GM12878 (cell line): ENCODE measurements around the gene TCF25. TPM values are rescaled to one million over a fixed set of nuclear protein-coding genes. Genes with fewer than 3 reads are reported as not detected.

ENCODE experiments used
- ATAC-seq: fragments of 200-7000 bp; cut with Tn5 transposase; 3 replicates; pipeline ENCODE4 v1.9.1; 2020; ENCODE audit warnings: mild to moderate bottlenecking, moderate library complexity
- BruUV-seq: library from RNA; stranded (reverse); fragments of 400-500 nt; replicated peaks from 2 replicates; lab custom pipeline; 2021; lab: Mats Ljungman, UMichigan
- CTCF ChIA-PET: fragments of 300-600 bp; sonication (Branson Sonifier 250); formaldehyde crosslinking; extraction: SDS; loops from one replicate; lab custom pipeline; 2021; ENCODE audit warnings: inconsistent platforms; lab: Yijun Ruan, JAX
- POLR2A ChIA-PET: fragments of 350-600 bp; formaldehyde crosslinking; extraction: SDS; loops from one replicate; lab custom pipeline; 2021; ENCODE audit warnings: inconsistent platforms; lab: Charles Lee
- RAD21 ChIA-PET: fragments of 300-600 bp; sonication (Branson Sonifier 250); formaldehyde crosslinking; loops from one replicate; lab custom pipeline; 2023; ENCODE audit warnings: antibody characterized with exemption; ENCODE audit not compliant: unreplicated experiment; lab: Charles Lee
- SMC1A ChIA-PET: fragments of 300-600 bp; sonication (Branson Sonifier 250); formaldehyde crosslinking; loops from one replicate; lab custom pipeline; 2023; ENCODE audit not compliant: unreplicated experiment, uncharacterized antibody; lab: Charles Lee
- DNase-seq: peaks from one replicate; pipeline ENCODE4 v3.0.0-alpha.2; 2011; ENCODE audit warnings: low read depth, low spot score
- FAIRE-seq: peaks from 3 replicates; lab custom pipeline; 2011; peaks lifted over from hg19 to GRCh38; lab: Jason Lieb, UNC
- H2AFZ ChIP-seq: 2 replicates; pipeline ENCODE4 v1.6.0; 2011; ENCODE audit warnings: low read depth, low read length, control low read depth; ENCODE audit not compliant: control insufficient read depth
- H3K27ac ChIP-seq: 2 replicates; pipeline ENCODE4 v1.5.1; 2011; ENCODE audit warnings: control low read depth; ENCODE audit not compliant: control insufficient read depth, insufficient read depth
- H3K27me3 ChIP-seq, 2 experiments: replicated peaks in 1 of 2; 2 replicates each; pipeline versions ENCODE4 v1.6.0 to v1.6.1; 2011; ENCODE audit warnings: low read length in 1 of 2; ENCODE audit not compliant: control insufficient read depth in 2 of 2, insufficient read depth in 2 of 2
- H3K36me3 ChIP-seq, 2 experiments: 2 replicates each; pipeline ENCODE4 v1.5.1; 2011; ENCODE audit warnings: low read length in 1 of 2; ENCODE audit not compliant: control insufficient read depth in 2 of 2, insufficient read depth in 2 of 2
- H3K4me1 ChIP-seq: 2 replicates; pipeline ENCODE4 v1.6.1; 2011; ENCODE audit warnings: mild to moderate bottlenecking, low read length, moderate library complexity, mixed read lengths; ENCODE audit not compliant: control insufficient read depth, insufficient read depth
- H3K4me2 ChIP-seq: 2 replicates; pipeline ENCODE4 v1.6.0; 2011; ENCODE audit warnings: control low read depth; ENCODE audit not compliant: control insufficient read depth, insufficient read depth
- H3K4me3 ChIP-seq: fragments of 200-600 bp; sonication (generic); 2 replicates; pipeline ENCODE4 v1.5.1; 2016
- H3K79me2 ChIP-seq: 2 replicates; pipeline ENCODE4 v1.6.0; 2011; ENCODE audit warnings: low read length; ENCODE audit not compliant: control insufficient read depth, insufficient read depth
- H3K9ac ChIP-seq: 2 replicates; pipeline ENCODE4 v1.8.0; 2011; ENCODE audit warnings: low read length, control low read depth, mixed read lengths; ENCODE audit not compliant: control insufficient read depth, insufficient read depth
- H3K9me3 ChIP-seq: replicated peaks from 3 replicates; pipeline ENCODE4 v1.5.1; 2011; ENCODE audit warnings: mild to moderate bottlenecking, low read length; ENCODE audit not compliant: control insufficient read depth, insufficient read depth
- H4K20me1 ChIP-seq: 2 replicates; pipeline ENCODE4 v1.6.0; 2011; ENCODE audit not compliant: control insufficient read depth, insufficient read depth
- CHD1 ChIP-seq: IDR thresholded peaks from 2 replicates; pipeline ENCODE4 v1.6.1; 2012; ENCODE audit warnings: low read depth, low read length, improper control_type of control experiment
- CREM ChIP-seq: IDR thresholded peaks from 2 replicates; pipeline ENCODE4 v1.6.1; 2014; ENCODE audit warnings: antibody characterized with exemption, low read depth
- MYB ChIP-seq: fragments of 150-350 bp; IDR thresholded peaks from 2 replicates; pipeline ENCODE4 v1.6.1; 2014; ENCODE audit warnings: mild to moderate bottlenecking, low read depth, low read length, borderline replicate concordance
- PKNOX1 ChIP-seq: fragments of 450-650 bp; IDR thresholded peaks from 2 replicates; pipeline ENCODE4 v1.6.1; 2016; ENCODE audit warnings: mild to moderate bottlenecking
- STAT1 ChIP-seq: fragments of 450-650 bp; conservative IDR thresholded peaks from 2 replicates; pipeline ENCODE4 v1.6.1; 2014; ENCODE audit warnings: antibody characterized with exemption, mild to moderate bottlenecking
- TBL1XR1 ChIP-seq: IDR thresholded peaks from 2 replicates; pipeline ENCODE4 v1.6.1; 2012; ENCODE audit warnings: low read depth, low read length, improper control_type of control experiment
- ZBTB33 ChIP-seq: fragments of 450-650 bp; IDR thresholded peaks from 2 replicates; pipeline ENCODE4 v1.6.1; 2017; ENCODE audit warnings: mild to moderate bottlenecking
- WGBS: methylation state at CpG from one replicate; pipeline ENCODE4 v1.1.6; 2016; ENCODE audit warnings: low lambda C conversion rate; ENCODE audit not compliant: insufficient replicate concordance, insufficient coverage; ENCODE audit errors: missing lambda C conversion rate; 5-methylcytosine and 5-hydroxymethylcytosine counted together
- in situ Hi-C: fragments of 300-500 bp; cut with MboI; formaldehyde crosslinking; loops from 9 replicates; pipeline ENCODE4 v1.14.3; 2018; ENCODE audit warnings: mixed read lengths
- intact Hi-C: fragments of 100-400 bp; cut with micrococcal nuclease; formaldehyde crosslinking; loops from one replicate; pipeline ENCODE4 v1.14.2; 2022; ENCODE audit not compliant: unreplicated experiment
- polyA plus RNA-seq, 11 experiments: library from polyadenylated mRNA; depleted of rRNA in 4 of 11; unstranded in 6 of 11; stranded (reverse) in 5 of 11; fragments of >200 nt; fragmentation: Nextera tagmentation in 4 of 11; fragmentation: Illumina TruSeq in 1 of 11; extraction: Ambion mirVana in 4 of 11; extraction: Trizol in 1 of 11; gene quantifications; 1 replicate in 1 of 11; 2 replicates in 10 of 11; pipeline versions ENCODE4 v1.2.1 to v1.2.3, GENCODE V29; 2011 to 2016; ENCODE audit warnings: inconsistent platforms in 2 of 11, missing spikeins in 2 of 11, low read depth in 1 of 11
- total RNA-seq, 4 experiments: library from RNA; depleted of rRNA in 3 of 4; stranded (reverse); fragments of >200 nt in 3 of 4; fragmentation: Illumina TruSeq in 1 of 4; extraction: Trizol in 1 of 4; gene quantifications; 2 replicates each; pipeline versions ENCODE4 v1.2.1 to v1.2.3, GENCODE V29; 2013 to 2021

The TCF25 gene
- total and polyA plus RNA-seq, 10 of the 15 experiments (the other 5 are each of a cell fraction or from before 2014, with no cell fraction given): 8.4 to 130 (median 89.4) TPM

- ChIA-PET CTCF (no interaction called here), RAD21 (no interaction called here), SMC1A (no interaction called here), POLR2A (no interaction called here)
- Histone ChIP-seq H3K4me1 (no peaks in the 10 kb centered on the region), H3K27me3 (no peaks in the 10 kb centered on the region; a peak in 1 of 4 replicates), H3K9ac (no peak overlapping the region), H3K79me2 (no peaks in the 10 kb centered on the region), H3K4me2 (no peak overlapping the region), H4K20me1 (no peaks in the 10 kb centered on the region), H3K9me3 (no peaks in the 10 kb centered on the region), H3K36me3 (no peaks in the 10 kb centered on the region), H3K4me3 (no peak overlapping the region), H2AFZ (no peak overlapping the region), H3K27ac (no peak overlapping the region)
- TF ChIP-seq STAT1 (no peak), CREM (no peak), MYB (no peak), CHD1 (no peak), ZBTB33 (no peak), PKNOX1 (no peak), TBL1XR1 (no peak)
- intact Hi-C loops: no loop called here
- 43% methylated on average over 13 of the region's 13 CpGs for WGBS
- FAIRE-seq: no peak
- no peak for ATAC-seq
- in situ Hi-C loops: no loop called here
- DNase-seq: no peak
- BruUV-seq: no TSS peak
These were observed 62.6 kb downstream of the TCF25 start for GRCh38 chr16:89936034-89936433.
